WTC11 (cell line): Measurements from ENCODE around the gene KRT86. TPM values are rescaled to one million over a fixed set of nuclear protein-coding genes. Genes with fewer than 3 reads are reported as not detected.

Experiments
- ATAC-seq: fragments of 200-7000 bp; cut with Tn5 transposase; 2 replicates; pipeline ENCODE4 v1.10.0; 2021; ENCODE audit warnings: mild to moderate bottlenecking, moderate library complexity
- CTCF ChIA-PET: fragments of 300-600 bp; sonication (Branson Sonifier 250); formaldehyde crosslinking; loops from one replicate; lab custom pipeline; 2021; ENCODE audit warnings: antibody characterized with exemption; lab: Charles Lee
- POLR2A ChIA-PET: fragments of 350-600 bp; sonication (Branson Sonifier 250); formaldehyde crosslinking; loops from one replicate; lab custom pipeline; 2021; ENCODE audit warnings: antibody characterized with exemption; lab: Charles Lee
- DNase-seq: peaks from one replicate; pipeline ENCODE4 v3.0.0; 2021; ENCODE audit warnings: low spot score
- H3K27ac Mint-ChIP-seq: 2 replicates; pipeline ENCODE4 v1.8.0; 2021; ENCODE audit warnings: mixed read lengths
- H3K27me3 Mint-ChIP-seq: 2 replicates; pipeline ENCODE4 v1.8.0; 2021; ENCODE audit warnings: low read depth, mild to moderate bottlenecking, moderate library complexity, mixed read lengths
- H3K36me3 Mint-ChIP-seq: 2 replicates; pipeline ENCODE4 v1.8.0; 2021; ENCODE audit warnings: mixed read lengths
- H3K4me1 Mint-ChIP-seq: 2 replicates; pipeline ENCODE4 v1.8.0; 2022; ENCODE audit warnings: mixed read lengths
- H3K4me3 Mint-ChIP-seq: 2 replicates; pipeline ENCODE4 v1.8.0; 2021; ENCODE audit warnings: mild to moderate bottlenecking, moderate library complexity, mixed read lengths
- H3K9me3 Mint-ChIP-seq: 2 replicates; pipeline ENCODE4 v1.8.0; 2021; ENCODE audit warnings: mixed read lengths
- AR ChIP-seq: fragments of 250-450 bp; sonication (Bioruptor Pico); IDR thresholded peaks from 2 replicates; pipeline ENCODE4 v1.9.0; 2021; ENCODE audit warnings: mild to moderate bottlenecking
- ATF1 ChIP-seq: sonication (generic); formaldehyde crosslinking; IDR thresholded peaks from 2 replicates; pipeline ENCODE4 v1.8.1; 2023; ENCODE audit warnings: mild to moderate bottlenecking, moderate library complexity, missing genetic modification reagents
- ATF6 ChIP-seq: sonication (generic); formaldehyde crosslinking; IDR thresholded peaks from 2 replicates; pipeline ENCODE4 v1.8.1; 2023; ENCODE audit warnings: mild to moderate bottlenecking, missing genetic modification reagents
- CDX4 ChIP-seq: fragments of 250-450 bp; sonication (Bioruptor Pico); IDR thresholded peaks from 2 replicates; pipeline ENCODE4 v1.9.0; 2021; ENCODE audit warnings: moderate library complexity, mild to moderate bottlenecking, inconsistent platforms, borderline replicate concordance
- CREB1 ChIP-seq: sonication (generic); formaldehyde crosslinking; IDR thresholded peaks from 2 replicates; pipeline ENCODE4 v1.8.0; 2023; ENCODE audit warnings: mild to moderate bottlenecking, missing genetic modification reagents
- CREM ChIP-seq: sonication (generic); formaldehyde crosslinking; IDR thresholded peaks from 2 replicates; pipeline ENCODE4 v1.8.1; 2022; ENCODE audit warnings: mild to moderate bottlenecking, missing genetic modification reagents, moderate library complexity
- E2F5 ChIP-seq: sonication (generic); formaldehyde crosslinking; IDR thresholded peaks from 2 replicates; pipeline ENCODE4 v1.8.1; 2022; ENCODE audit warnings: mild to moderate bottlenecking, moderate library complexity, missing genetic modification reagents
- EMX1 ChIP-seq: fragments of 250-450 bp; sonication (Bioruptor Pico); IDR thresholded peaks from 2 replicates; pipeline ENCODE4 v1.8.0; 2021; ENCODE audit warnings: mild to moderate bottlenecking
- GRHL2 ChIP-seq: fragments of 250-450 bp; sonication (Bioruptor Pico); IDR thresholded peaks from 2 replicates; pipeline ENCODE4 v1.8.0; 2022; ENCODE audit warnings: mild to moderate bottlenecking, moderate library complexity; ENCODE audit not compliant: insufficient replicate concordance, severe bottlenecking
- HMGXB4 ChIP-seq: sonication (generic); formaldehyde crosslinking; IDR thresholded peaks from 2 replicates; pipeline ENCODE4 v1.8.1; 2023; ENCODE audit warnings: mild to moderate bottlenecking, moderate library complexity, missing genetic modification reagents
- JAZF1 ChIP-seq: fragments of 250-450 bp; sonication (Bioruptor Pico); IDR thresholded peaks from 2 replicates; pipeline ENCODE4 v1.9.0; 2021; ENCODE audit warnings: moderate library complexity, mild to moderate bottlenecking, inconsistent platforms
- JUN ChIP-seq: sonication (generic); formaldehyde crosslinking; IDR thresholded peaks from 2 replicates; pipeline ENCODE4 v1.8.0; 2023; ENCODE audit warnings: mild to moderate bottlenecking, missing genetic modification reagents
- OVOL2 ChIP-seq: fragments of 250-450 bp; sonication (Bioruptor Pico); IDR thresholded peaks from 2 replicates; pipeline ENCODE4 v1.9.0; 2021; ENCODE audit warnings: mild to moderate bottlenecking, borderline replicate concordance
- RORB ChIP-seq: fragments of 250-450 bp; sonication (Bioruptor Pico); IDR thresholded peaks from 2 replicates; pipeline ENCODE4 v1.9.0; 2021; ENCODE audit warnings: mild to moderate bottlenecking
- USF2 ChIP-seq: sonication (generic); formaldehyde crosslinking; IDR thresholded peaks from 2 replicates; pipeline ENCODE4 v1.8.1; 2023; ENCODE audit warnings: mild to moderate bottlenecking, missing genetic modification reagents, moderate library complexity
- ZNF232 ChIP-seq: sonication (generic); formaldehyde crosslinking; IDR thresholded peaks from 2 replicates; pipeline ENCODE4 v1.8.0; 2022; ENCODE audit warnings: mild to moderate bottlenecking, missing genetic modification reagents
- ZNF281 ChIP-seq: sonication (generic); formaldehyde crosslinking; IDR thresholded peaks from 2 replicates; pipeline ENCODE4 v1.8.0; 2023; ENCODE audit warnings: mild to moderate bottlenecking, missing genetic modification reagents
- ZNF425 ChIP-seq: fragments of 250-450 bp; sonication (Bioruptor Pico); conservative IDR thresholded peaks from 2 replicates; pipeline ENCODE4 v1.9.0; 2021; ENCODE audit warnings: mild to moderate bottlenecking
- total RNA-seq: library from RNA; stranded (reverse); gene quantifications from 3 replicates; pipeline ENCODE4 v1.2.3, GENCODE V29; 2021

The KRT86 gene
- total RNA-seq, 1 experiment from 2014 or later = 0.11 TPM

GRCh38 chr12:52341066-52341580, 66.7 kb downstream of the KRT86 start:
- Mint-ChIP-seq H3K9me3 (peaks cover 13% of the 10 kb centered on the region), H3K36me3 (peaks cover 3% of the 10 kb centered on the region; the same call in 1 of the 2 replicates), H3K4me3 (no peak overlapping the region), H3K27ac (no peak overlapping the region), H3K4me1 (no peaks in the 10 kb centered on the region), H3K27me3 (no peaks in the 10 kb centered on the region; the same call in 1 of the 2 replicates)
- no peak for DNase-seq
- POLR2A ChIA-PET = interaction anchor here (0.6 kb wide), 2 partner anchors 103 to 776 kb away, joined by 3 to 6 read pairs; no protein-coding TSS in a partner anchor
- no peak for ATAC-seq
- TF ChIP-seq JUN = no peak
- no peak for TF ChIP-seq ATF1 (CRISPR knock-in tag)
- no peak for TF ChIP-seq CREB1 (CRISPR knock-in tag)
- no peak for TF ChIP-seq RORB (CRISPR knock-in tag)
- TF ChIP-seq ZNF281 (CRISPR knock-in tag) = no peak
- TF ChIP-seq ZNF425 (CRISPR knock-in tag) = no peak
- TF ChIP-seq GRHL2 (CRISPR knock-in tag) = no peak
- TF ChIP-seq OVOL2 = no peak
- no peak for TF ChIP-seq E2F5 (CRISPR knock-in tag)
- no peak for TF ChIP-seq USF2
- TF ChIP-seq AR = no peak
- no peak for TF ChIP-seq CDX4 (CRISPR knock-in tag)
- no peak for TF ChIP-seq HMGXB4 (CRISPR knock-in tag)
- no peak for TF ChIP-seq JAZF1 (CRISPR knock-in tag)
- TF ChIP-seq ZNF232 (CRISPR knock-in tag) = no peak
- TF ChIP-seq ATF6 (CRISPR knock-in tag) = no peak
- TF ChIP-seq CREM = no peak
- no peak for TF ChIP-seq EMX1
- CTCF ChIA-PET = interaction anchor here (2.7 kb wide), 1 partner anchor 13 kb away, joined by 9 read pairs; no protein-coding TSS in a partner anchor
